GM18873 (cell line): Measurements from ENCODE around the gene CD38.

Source experiments
- ATAC-seq: cut with Tn5 transposase; IDR thresholded peaks from one replicate; pipeline ENCODE4 v1.9.1; 2021; ENCODE audit warnings: mild to moderate bottlenecking, moderate library complexity, moderate number of reproducible peaks; ENCODE audit not compliant: unreplicated experiment, low FRiP score

Gene CD38

GRCh38 chr4:15894921-15895916 is 117.1 kb downstream of the CD38 start:
- no peak for ATAC-seq

GRCh38 chr4:15897577-15897976 is 119.4 kb downstream of the CD38 start:
- no peak for ATAC-seq

- no peak for ATAC-seq
These were observed 120.8 kb downstream of the CD38 start for GRCh38 chr4:15898902-15899301.

GRCh38 chr4:15899511-15899910 is 121.4 kb downstream of the CD38 start:
- ATAC-seq = no peak

- ATAC-seq = no peak
These were observed 122.9 kb downstream of the CD38 start for GRCh38 chr4:15901007-15901406.

GRCh38 chr4:15901998-15902397 is 123.9 kb downstream of the CD38 start:
- ATAC-seq = no peak

GRCh38 chr4:15902746-15903145 is 124.6 kb downstream of the CD38 start:
- no peak for ATAC-seq
